ENCODE results near the gene SACS.
"Not testable (repeated sequence)": the region's sequence is repeated elsewhere in the genome, so short reads cannot be mapped to it uniquely, and the experiment has no call there.

SACS gene

GRCh38 chr13:23443878-23444277, 10.4 kb upstream of the SACS start:
- no peak overlapping the region for H3K27ac ChIP-seq
- TF ChIP-seq CTCF (IDR thresholded peaks at IDR 0.05) (no peak), ZFX (IDR thresholded peaks at IDR 0.05; ENCODE audit: borderline replicate concordance) (no peak)

GRCh38 chr13:23443110-23443509, 9.6 kb upstream of the SACS start:
- TF ChIP-seq CTCF (IDR thresholded peaks at IDR 0.05), result no peak
- no peak for TF ChIP-seq ZFX (IDR thresholded peaks at IDR 0.05; ENCODE audit: borderline replicate concordance)
- H3K27ac ChIP-seq, result no peak overlapping the region

DNA sequence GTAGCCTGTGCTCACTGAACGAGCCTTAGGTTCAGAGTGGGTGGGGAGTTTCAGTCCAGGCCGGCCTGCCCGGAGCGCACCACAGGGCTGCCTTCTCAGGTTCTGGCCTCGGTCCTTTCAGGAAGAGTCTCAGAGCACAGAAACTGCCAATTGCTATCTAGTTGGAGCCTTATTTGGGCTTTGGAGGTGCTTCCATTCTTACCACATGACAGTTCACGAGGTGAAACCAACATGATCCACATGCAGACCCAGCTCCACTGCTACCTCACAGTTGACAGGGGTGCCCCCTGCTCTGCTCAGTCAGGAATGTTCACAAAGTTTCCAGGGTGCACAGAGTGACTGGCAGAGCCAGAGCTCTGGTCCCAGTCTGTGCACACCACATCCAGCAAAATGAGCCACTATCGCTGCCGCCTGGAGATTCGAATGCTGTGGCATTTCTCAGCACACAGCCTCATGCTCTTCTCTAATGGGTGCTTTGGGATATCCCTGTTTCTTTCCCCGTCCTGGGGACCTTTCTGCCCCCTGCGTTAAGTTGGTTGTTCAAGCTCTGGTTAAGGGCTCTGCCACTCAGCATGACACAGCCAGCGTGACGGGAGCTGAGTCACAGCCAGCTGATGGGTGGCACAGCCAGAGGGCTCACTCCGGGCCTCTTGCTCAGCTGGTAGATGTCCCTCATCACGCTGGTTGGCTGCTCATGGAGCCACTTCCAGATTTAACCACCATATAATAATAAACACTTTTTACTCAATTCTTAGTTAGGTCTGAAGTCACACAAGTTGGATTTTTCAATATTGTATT, 7.5 kb upstream of the SACS start:
- no peak for TF ChIP-seq ZFX (IDR thresholded peaks at IDR 0.05; ENCODE audit: borderline replicate concordance)
- TF ChIP-seq CTCF (IDR thresholded peaks at IDR 0.05), result no peak
- no peak overlapping the region for H3K27ac ChIP-seq

- not testable (repeated sequence) for H3K27ac ChIP-seq
Measured at GRCh38 chr13:23440324-23440723, 6.8 kb upstream of the SACS start.

DNA sequence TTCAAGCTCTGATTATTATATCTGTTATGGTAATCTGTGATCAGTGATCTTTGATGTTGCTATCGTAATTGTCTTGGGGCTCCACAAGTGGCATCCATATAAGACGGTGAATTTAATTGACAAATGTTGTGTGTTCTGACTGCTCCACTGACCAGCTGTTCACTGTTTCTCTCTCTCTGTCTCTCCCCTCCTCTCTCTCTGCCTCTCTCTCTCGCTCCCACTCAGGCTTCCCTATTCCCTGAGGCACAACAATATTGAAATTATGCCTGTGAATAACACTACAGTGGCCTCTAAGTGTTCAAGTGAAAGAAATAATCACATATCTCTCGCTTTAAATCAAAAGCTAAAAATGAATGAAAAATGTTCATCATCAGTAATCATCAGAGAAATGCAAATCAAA, 4.4 kb upstream of the SACS start:
- TF ChIP-seq CTCF (IDR thresholded peaks at IDR 0.05) (no peak), ZFX (IDR thresholded peaks at IDR 0.05; ENCODE audit: borderline replicate concordance) (no peak)
- H3K27ac ChIP-seq, result no peak overlapping the region

GRCh38 chr13:23436680-23437079, 3.2 kb upstream of the SACS start:
- no peak overlapping the region for H3K27ac ChIP-seq
- no peak for TF ChIP-seq ZFX (IDR thresholded peaks at IDR 0.05; ENCODE audit: borderline replicate concordance)
- no peak for TF ChIP-seq CTCF (IDR thresholded peaks at IDR 0.05)

DNA sequence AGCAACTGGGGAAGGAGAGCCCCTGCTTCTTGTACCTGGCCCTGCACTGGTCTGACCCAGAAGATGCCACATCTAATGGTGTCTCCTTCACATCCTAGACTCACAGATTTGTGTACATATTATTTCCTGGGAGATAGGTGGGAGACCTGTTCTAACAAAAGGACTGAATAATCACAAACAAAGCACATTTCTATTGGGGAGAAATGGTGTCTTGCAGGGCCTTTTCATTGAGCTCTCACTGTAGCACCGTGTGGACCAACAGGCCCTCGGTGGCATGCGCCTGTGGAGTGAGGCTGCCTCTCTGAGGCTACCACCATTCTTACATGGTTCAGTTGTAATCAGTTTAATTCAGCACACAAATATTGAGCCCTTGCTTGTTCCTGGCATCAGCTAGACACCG, 989 bp upstream of the SACS start:
- H3K27ac ChIP-seq, result no peak overlapping the region
- TF ChIP-seq CTCF (IDR thresholded peaks at IDR 0.05) (no peak), ZFX (IDR thresholded peaks at IDR 0.05; ENCODE audit: borderline replicate concordance) (no peak)

DNA sequence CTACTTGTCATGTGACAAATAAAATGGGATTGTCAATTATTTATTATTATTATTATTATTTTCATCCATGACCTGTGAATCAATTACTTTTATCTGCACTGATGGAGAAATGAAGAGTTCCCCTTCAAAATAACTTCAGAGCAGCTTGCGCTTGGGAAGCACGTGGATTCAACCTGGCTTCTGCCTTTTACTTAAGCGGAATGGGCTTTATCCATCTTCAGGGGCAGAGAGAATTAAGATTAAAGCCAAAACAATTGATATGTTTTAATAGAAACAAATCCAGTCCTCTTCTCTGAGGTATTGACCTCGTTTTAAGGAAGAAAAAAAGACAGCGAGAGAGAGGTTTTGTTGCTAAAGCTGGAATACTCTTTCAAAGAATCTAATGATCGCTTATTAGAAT, 876 bp downstream of the SACS start:
- TF ChIP-seq ZFX (IDR thresholded peaks at IDR 0.05; ENCODE audit: borderline replicate concordance) (no peak), CTCF (IDR thresholded peaks at IDR 0.05) (no peak)
- no peak overlapping the region for H3K27ac ChIP-seq

Data from 22Rv1 (cell line).